Measurements from ENCODE around the gene DNAH1. TPM values are rescaled to one million over a fixed set of nuclear protein-coding genes. Genes with fewer than 3 reads are reported as not detected.

DNAH1 gene
- total RNA-seq, 1 donor: 8.7 TPM

DNA sequence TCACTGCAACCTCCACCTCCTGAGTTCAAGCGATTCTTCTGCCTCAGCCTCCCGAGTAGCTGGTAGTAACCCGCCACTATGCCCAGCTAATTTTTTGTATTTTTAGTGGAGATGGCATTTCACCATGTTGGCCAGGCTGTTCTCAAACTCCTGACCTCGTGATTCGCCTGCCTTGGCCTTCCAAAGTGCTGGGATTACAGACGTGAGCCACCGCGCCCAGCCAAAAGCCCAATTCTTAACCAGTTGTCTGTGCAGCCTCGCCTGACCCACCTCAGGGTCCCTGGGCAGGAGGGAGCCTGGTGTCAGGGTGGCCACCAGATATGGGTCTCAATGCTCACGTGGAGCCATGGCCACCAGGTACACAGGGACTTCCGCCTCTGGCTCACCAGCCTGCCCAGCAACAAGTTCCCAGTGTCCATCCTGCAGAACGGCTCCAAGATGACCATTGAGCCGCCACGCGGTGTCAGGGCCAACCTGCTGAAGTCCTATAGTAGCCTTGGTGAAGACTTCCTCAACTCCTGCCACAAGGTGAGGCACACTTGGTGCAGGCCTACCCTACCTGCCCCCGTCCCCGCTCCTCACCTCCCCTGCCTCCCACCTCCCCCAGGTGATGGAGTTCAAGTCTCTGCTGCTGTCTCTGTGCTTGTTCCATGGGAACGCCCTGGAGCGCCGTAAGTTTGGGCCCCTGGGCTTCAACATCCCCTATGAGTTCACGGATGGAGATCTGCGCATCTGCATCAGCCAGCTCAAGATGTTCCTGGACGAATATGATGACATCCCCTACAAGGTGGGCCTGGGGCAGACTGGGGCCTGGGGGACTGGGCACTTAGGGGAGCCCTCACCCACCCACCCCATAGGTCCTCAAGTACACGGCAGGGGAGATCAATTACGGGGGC is 80.1 kb downstream of the DNAH1 start:
- Histone ChIP-seq H3K4me1 (ENCODE audit: insufficient read depth, low read length) (no peaks in the 10 kb centered on the region), H3K4me3 (ENCODE audit: insufficient read depth, low read length) (no peak overlapping the region), H3K9me3 (ENCODE audit: low read depth, low read length) (no peaks in the 10 kb centered on the region), H3K36me3 (ENCODE audit: insufficient read depth, low read length) (no peaks in the 10 kb centered on the region), H3K4me2 (ENCODE audit: insufficient read depth, low read length) (no peak overlapping the region), H2AFZ (ENCODE audit: low read length) (no peak overlapping the region), H3K79me2 (ENCODE audit: insufficient read depth, low read length) (no peaks in the 10 kb centered on the region), H4K20me1 (ENCODE audit: insufficient read depth, low read length) (peaks cover 4% of the 10 kb centered on the region), H3K27ac (ENCODE audit: low read depth, low read length) (no peak overlapping the region), H3K27me3 (ENCODE audit: insufficient read depth, low read length) (no peaks in the 10 kb centered on the region)
- TF ChIP-seq, protein P1, sequence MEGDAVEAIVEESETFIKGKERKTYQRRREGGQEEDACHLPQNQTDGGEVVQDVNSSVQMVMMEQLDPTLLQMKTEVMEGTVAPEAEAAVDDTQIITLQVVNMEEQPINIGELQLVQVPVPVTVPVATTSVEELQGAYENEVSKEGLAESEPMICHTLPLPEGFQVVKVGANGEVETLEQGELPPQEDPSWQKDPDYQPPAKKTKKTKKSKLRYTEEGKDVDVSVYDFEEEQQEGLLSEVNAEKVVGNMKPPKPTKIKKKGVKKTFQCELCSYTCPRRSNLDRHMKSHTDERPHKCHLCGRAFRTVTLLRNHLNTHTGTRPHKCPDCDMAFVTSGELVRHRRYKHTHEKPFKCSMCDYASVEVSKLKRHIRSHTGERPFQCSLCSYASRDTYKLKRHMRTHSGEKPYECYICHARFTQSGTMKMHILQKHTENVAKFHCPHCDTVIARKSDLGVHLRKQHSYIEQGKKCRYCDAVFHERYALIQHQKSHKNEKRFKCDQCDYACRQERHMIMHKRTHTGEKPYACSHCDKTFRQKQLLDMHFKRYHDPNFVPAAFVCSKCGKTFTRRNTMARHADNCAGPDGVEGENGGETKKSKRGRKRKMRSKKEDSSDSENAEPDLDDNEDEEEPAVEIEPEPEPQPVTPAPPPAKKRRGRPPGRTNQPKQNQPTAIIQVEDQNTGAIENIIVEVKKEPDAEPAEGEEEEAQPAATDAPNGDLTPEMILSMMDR (IDR thresholded peaks at IDR 0.05; ENCODE audit: extremely low read depth, low read depth, low read length): no peak
- DNase-seq (ENCODE audit: insufficient read length, low spot score, missing footprints): peak; percentile 70

- Histone ChIP-seq H3K4me1 (ENCODE audit: insufficient read depth, low read length) (no peaks in the 10 kb centered on the region), H3K79me2 (ENCODE audit: insufficient read depth, low read length) (no peaks in the 10 kb centered on the region), H3K9me3 (ENCODE audit: low read depth, low read length) (no peaks in the 10 kb centered on the region), H3K4me3 (ENCODE audit: insufficient read depth, low read length) (no peak overlapping the region), H2AFZ (ENCODE audit: low read length) (no peak overlapping the region), H3K27ac (ENCODE audit: low read depth, low read length) (no peak overlapping the region), H4K20me1 (ENCODE audit: insufficient read depth, low read length) (peaks cover 4% of the 10 kb centered on the region), H3K4me2 (ENCODE audit: insufficient read depth, low read length) (no peak overlapping the region), H3K36me3 (ENCODE audit: insufficient read depth, low read length) (peaks cover 5% of the 10 kb centered on the region), H3K27me3 (ENCODE audit: insufficient read depth, low read length) (no peaks in the 10 kb centered on the region)
- TF ChIP-seq, protein P1 (IDR thresholded peaks at IDR 0.05; ENCODE audit: extremely low read depth, low read depth, low read length): no peak
- peak; percentile 80 for DNase-seq (ENCODE audit: insufficient read length, low spot score, missing footprints)
Observed at GRCh38 chr3:52396907-52397591, 80.9 kb downstream of the DNAH1 start.

- no peak overlapping the region for H3K4me2 ChIP-seq (ENCODE audit: insufficient read depth, low read length)
- H3K27ac ChIP-seq (ENCODE audit: low read depth, low read length): no peak overlapping the region
- H3K79me2 ChIP-seq (ENCODE audit: insufficient read depth, low read length): no peaks in the 10 kb centered on the region
- peaks cover 13% of the 10 kb centered on the region for H3K36me3 ChIP-seq (ENCODE audit: insufficient read depth, low read length)
- H2AFZ ChIP-seq (ENCODE audit: low read length): no peak overlapping the region
- H4K20me1 ChIP-seq (ENCODE audit: insufficient read depth, low read length): peaks cover 4% of the 10 kb centered on the region
- H3K27me3 ChIP-seq (ENCODE audit: insufficient read depth, low read length): no peaks in the 10 kb centered on the region
- TF ChIP-seq, protein P1 (IDR thresholded peaks at IDR 0.05; ENCODE audit: extremely low read depth, low read depth, low read length): no peak
- no peak overlapping the region for H3K4me3 ChIP-seq (ENCODE audit: insufficient read depth, low read length)
- DNase-seq (ENCODE audit: insufficient read length, low spot score, missing footprints): peak; percentile 79
- no peaks in the 10 kb centered on the region for H3K9me3 ChIP-seq (ENCODE audit: low read depth, low read length)
- H3K4me1 ChIP-seq (ENCODE audit: insufficient read depth, low read length): no peaks in the 10 kb centered on the region
Observed at GRCh38 chr3:52397676-52398399, 81.7 kb downstream of the DNAH1 start.
